GM13976 (cell line): ENCODE data around the gene GTF2E1.
"Not testable (repeated sequence)": the region's sequence is repeated elsewhere in the genome, so short reads cannot be mapped to it uniquely, and the experiment has no call there.

Experiments
- DNase-seq: peaks from one replicate; pipeline ENCODE4 v3.0.0; 2012; ENCODE audit warnings: low spot score
- CTCF ChIP-seq: IDR thresholded peaks from 2 replicates; pipeline ENCODE4 v1.5.1; 2012; ENCODE audit warnings: borderline replicate concordance, mild to moderate bottlenecking; ENCODE audit not compliant: insufficient read depth; ENCODE audit errors: extremely low read depth, missing control alignments, control extremely low read depth
- in situ Hi-C: fragments of 300-500 bp; cut with MboI; formaldehyde crosslinking; loops from one replicate; pipeline ENCODE4 v1.12.0; 2022; ENCODE audit warnings: low sequenced_read_pairs, mixed read lengths, inconsistent platforms; ENCODE audit not compliant: unreplicated experiment

GTF2E1 gene

GRCh38 chr3:120710369-120710768, 32.2 kb upstream of the GTF2E1 start:
- in situ Hi-C loops: no loop called here
- DNase-seq: no peak
- TF ChIP-seq CTCF: no peak

DNA sequence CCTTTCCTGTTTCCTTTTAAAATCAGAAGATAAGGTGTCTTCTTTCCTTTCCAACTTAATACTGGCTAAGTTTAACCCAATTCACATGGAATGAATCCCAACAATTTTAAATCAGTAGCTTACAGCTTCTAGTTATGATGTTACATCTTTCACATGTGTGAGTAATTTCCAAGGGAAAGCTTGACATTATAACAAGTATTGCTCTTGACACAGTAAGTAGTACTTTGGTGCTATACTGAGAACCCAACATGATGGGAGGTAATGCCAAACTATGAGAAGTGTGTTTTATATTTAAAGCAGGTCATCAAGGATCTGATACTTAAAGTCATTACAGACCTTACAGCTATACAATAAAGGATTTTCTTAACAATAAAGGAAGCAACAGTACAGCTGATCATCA, 29.3 kb upstream of the GTF2E1 start:
- no peak for DNase-seq
- TF ChIP-seq CTCF: no peak
- in situ Hi-C loops: no loop called here

GRCh38 chr3:120719167-120719834, 23.2 kb upstream of the GTF2E1 start:
- DNase-seq, in situ Hi-C loops: not testable (repeated sequence)

GRCh38 chr3:120726791-120727190, 15.8 kb upstream of the GTF2E1 start:
- TF ChIP-seq CTCF: no peak
- in situ Hi-C loops: no loop called here
- no peak for DNase-seq

DNA sequence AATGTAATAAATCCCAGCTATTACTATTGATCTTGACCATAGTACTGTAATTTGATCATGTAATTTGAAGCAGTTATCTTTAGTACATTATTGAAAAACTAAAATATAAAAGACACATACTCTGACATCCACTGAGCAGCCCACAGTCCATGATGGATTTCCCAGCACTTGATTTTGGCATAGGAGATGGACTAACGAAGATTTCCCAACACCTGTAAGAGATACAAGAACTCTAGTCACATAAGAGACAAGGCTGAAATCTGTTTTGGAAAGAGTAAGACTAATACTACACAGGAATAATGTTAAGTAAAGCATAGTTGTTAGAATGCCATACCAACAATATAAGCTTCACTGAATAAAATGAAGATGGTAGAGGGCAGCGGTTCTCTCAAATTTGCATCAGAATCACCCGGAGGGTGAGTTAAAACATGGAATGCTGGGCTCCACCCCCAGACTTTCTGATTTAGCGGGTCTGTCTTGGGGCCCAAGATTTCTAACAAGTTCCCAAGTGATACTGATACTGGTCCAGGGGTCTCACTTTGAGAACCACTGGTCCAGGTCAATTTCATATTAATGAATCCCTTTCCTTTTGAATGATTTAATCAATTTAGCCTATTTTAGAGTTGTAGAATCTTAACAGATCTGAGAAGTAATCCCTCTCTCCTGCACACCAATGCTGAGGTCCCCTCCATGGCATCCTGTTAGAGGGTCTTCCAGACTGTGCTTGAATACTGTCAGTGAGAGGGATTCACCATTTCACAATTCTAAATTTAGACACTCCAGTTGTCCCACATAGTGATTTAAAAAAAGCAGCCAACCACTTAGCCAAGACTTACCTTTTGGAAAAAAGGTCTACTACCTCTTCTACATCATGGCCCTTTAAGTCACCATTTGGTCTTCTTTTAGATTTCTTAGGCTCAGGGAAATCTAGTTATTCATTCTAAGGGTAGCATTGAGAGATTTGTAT, 11.7 kb upstream of the GTF2E1 start:
- no peak for DNase-seq
- in situ Hi-C loops: no loop called here
- TF ChIP-seq CTCF: no peak

DNA sequence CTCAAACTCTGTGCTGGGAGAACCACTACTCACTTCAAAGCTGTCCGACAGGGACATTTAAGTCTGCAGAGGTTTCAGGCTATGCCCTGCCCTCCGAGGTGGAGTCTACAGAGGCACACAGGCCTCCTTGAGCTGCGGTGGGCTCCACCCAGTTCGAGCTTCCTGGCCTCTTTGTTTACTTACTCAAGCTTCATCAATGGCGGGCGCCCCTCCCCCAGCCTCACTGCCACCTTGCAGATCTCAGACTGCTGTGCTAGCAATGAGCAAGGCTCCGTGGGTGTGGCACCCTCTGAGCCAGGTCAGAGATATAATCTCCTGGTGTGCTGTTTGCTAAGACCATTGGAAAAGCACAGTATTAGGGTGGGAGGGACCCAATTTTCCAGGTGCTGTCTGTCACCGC, 4.5 kb upstream of the GTF2E1 start:
- DNase-seq, in situ Hi-C loops: not testable (repeated sequence)

DNA sequence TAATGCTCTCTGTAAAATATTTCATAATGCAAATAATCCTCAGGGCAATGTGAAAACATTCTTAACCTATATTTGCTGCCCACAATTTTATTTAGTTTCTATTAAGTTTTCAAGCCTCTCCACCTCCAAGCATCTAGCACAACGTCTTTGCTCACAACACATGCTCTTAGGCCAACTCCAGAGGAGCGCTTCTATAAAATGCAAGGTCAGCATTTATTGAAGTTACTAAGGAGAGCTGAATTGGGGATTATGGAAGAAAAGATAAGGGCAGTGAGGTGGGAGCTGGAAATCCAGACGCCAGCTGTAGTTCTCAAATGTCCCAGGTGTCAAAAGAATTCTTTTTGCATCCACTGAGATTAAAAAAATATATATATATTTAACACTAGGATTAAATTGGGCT, 1.2 kb upstream of the GTF2E1 start:
- no peak for DNase-seq
- in situ Hi-C loops: no loop called here
- no peak for TF ChIP-seq CTCF

GRCh38 chr3:120741837-120742197, 727 bp upstream of the GTF2E1 start:
- no peak for TF ChIP-seq CTCF
- in situ Hi-C loops: no loop called here
- no peak for DNase-seq
